ENCODE measurements around the gene PAPPA. TPM values are rescaled to one million over a fixed set of nuclear protein-coding genes. Genes with fewer than 3 reads are reported as not detected.

The PAPPA gene
- total RNA-seq, 1 donor from 2014 or later = 0.72 TPM

GRCh38 chr9:116355153-116355921 is 201.7 kb downstream of the PAPPA start:
- no peaks in the 10 kb centered on the region for H3K9me3 Mint-ChIP-seq
- DNase-seq (ENCODE audit: low read depth, low spot score) = no peak
- peaks cover 21% of the 10 kb centered on the region for H3K27me3 Mint-ChIP-seq (ENCODE audit: low read depth)
- no peaks in the 10 kb centered on the region for H3K4me1 Mint-ChIP-seq
- no peak for TF ChIP-seq CTCF (conservative IDR thresholded peaks at IDR 0.05)
- H3K27ac Mint-ChIP-seq (ENCODE audit: unreplicated experiment) = no peak overlapping the region
- H3K4me3 Mint-ChIP-seq = no peak overlapping the region
- H3K36me3 Mint-ChIP-seq (ENCODE audit: low read depth) = no peaks in the 10 kb centered on the region

DNA sequence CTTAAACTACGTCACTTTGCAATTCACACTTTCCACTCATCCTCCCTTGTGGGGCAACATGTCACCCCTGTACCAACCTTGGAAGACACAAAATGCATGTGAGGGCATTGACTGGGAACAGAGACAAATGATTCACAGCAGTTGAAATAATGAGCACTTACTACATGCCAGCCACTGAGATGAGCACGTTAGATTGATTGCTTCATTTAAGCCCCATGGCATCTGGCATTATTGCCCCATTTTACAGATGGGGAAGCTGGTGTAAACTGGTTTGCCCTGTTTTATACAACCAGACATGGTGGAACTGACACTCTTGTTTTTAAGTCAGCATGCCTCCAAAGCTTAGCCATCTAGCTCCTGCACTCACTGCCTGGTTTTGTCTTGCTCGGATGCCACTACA is 204.7 kb downstream of the PAPPA start:
- TF ChIP-seq CTCF (conservative IDR thresholded peaks at IDR 0.05) = no peak
- Mint-ChIP-seq H3K36me3 (ENCODE audit: low read depth) (no peaks in the 10 kb centered on the region), H3K4me1 (no peaks in the 10 kb centered on the region), H3K27ac (ENCODE audit: unreplicated experiment) (no peak overlapping the region), H3K27me3 (ENCODE audit: low read depth) (peaks cover 10% of the 10 kb centered on the region), H3K9me3 (no peaks in the 10 kb centered on the region), H3K4me3 (no peak overlapping the region)
- no peak for DNase-seq (ENCODE audit: low read depth, low spot score)

DNA sequence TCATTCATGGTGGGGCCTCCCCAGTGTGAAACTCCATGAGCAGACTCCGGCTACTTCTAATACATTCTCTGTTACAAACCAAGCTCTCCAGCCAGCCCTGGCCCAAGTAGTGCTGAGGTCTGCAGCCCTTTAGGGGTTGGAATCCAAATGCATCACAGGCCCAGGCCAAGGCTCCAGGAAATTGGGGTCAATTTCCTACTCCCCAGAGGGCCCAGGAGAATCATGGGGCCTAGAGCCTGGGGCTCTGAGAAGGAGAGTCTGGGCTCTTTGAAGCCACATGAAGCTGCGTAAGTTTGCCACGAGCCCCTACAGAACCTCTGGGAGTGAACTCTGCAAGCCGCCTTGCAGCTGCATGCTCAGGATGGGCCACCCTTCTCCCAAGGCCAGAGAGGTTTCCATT is 206.4 kb downstream of the PAPPA start:
- H3K4me1 Mint-ChIP-seq = no peaks in the 10 kb centered on the region
- no peak for TF ChIP-seq CTCF (conservative IDR thresholded peaks at IDR 0.05)
- no peak overlapping the region for H3K4me3 Mint-ChIP-seq
- no peak overlapping the region for H3K27ac Mint-ChIP-seq (ENCODE audit: unreplicated experiment)
- H3K27me3 Mint-ChIP-seq (ENCODE audit: low read depth) = peaks cover 3% of the 10 kb centered on the region
- DNase-seq (ENCODE audit: low read depth, low spot score) = no peak
- H3K9me3 Mint-ChIP-seq = no peaks in the 10 kb centered on the region
- no peaks in the 10 kb centered on the region for H3K36me3 Mint-ChIP-seq (ENCODE audit: low read depth)

- no peak overlapping the region for H3K4me3 Mint-ChIP-seq
- H3K27ac Mint-ChIP-seq (ENCODE audit: unreplicated experiment) = no peak overlapping the region
- H3K9me3 Mint-ChIP-seq = no peaks in the 10 kb centered on the region
- H3K27me3 Mint-ChIP-seq (ENCODE audit: low read depth) = no peaks in the 10 kb centered on the region
- no peak for TF ChIP-seq CTCF (conservative IDR thresholded peaks at IDR 0.05)
- H3K4me1 Mint-ChIP-seq = no peaks in the 10 kb centered on the region
- H3K36me3 Mint-ChIP-seq (ENCODE audit: low read depth) = no peaks in the 10 kb centered on the region
- DNase-seq (ENCODE audit: low read depth, low spot score) = no peak
These were observed 207.4 kb downstream of the PAPPA start for GRCh38 chr9:116360989-116361388.

GRCh38 chr9:116361547-116361946 is 208.0 kb downstream of the PAPPA start:
- Mint-ChIP-seq H3K4me1 (no peaks in the 10 kb centered on the region), H3K27me3 (ENCODE audit: low read depth) (no peaks in the 10 kb centered on the region), H3K9me3 (no peaks in the 10 kb centered on the region), H3K4me3 (no peak overlapping the region), H3K36me3 (ENCODE audit: low read depth) (no peaks in the 10 kb centered on the region), H3K27ac (ENCODE audit: unreplicated experiment) (no peak overlapping the region)
- no peak for DNase-seq (ENCODE audit: low read depth, low spot score)
- TF ChIP-seq CTCF (conservative IDR thresholded peaks at IDR 0.05) = no peak

All from neural crest cell (in vitro differentiated cells).